Caki2 (cell line): ENCODE measurements around the gene FETUB. TPM values are rescaled to one million over a fixed set of nuclear protein-coding genes. Genes with fewer than 3 reads are reported as not detected.
A peak's percentile ranks its signal among the peaks of the same experiment; 100 is the strongest.
"Not testable (repeated sequence)": the region's sequence is repeated elsewhere in the genome, so short reads cannot be mapped to it uniquely, and the experiment has no call there.

ENCODE experiments used
- DNase-seq: peaks from one replicate; pipeline ENCODE4 v3.0.0-alpha.2; 2015; ENCODE audit warnings: low read depth
- in situ Hi-C: cut with HindIII; loops from 2 replicates; pipeline ENCODE4 v1.10.0; 2016; ENCODE audit warnings: low sequenced_read_pairs, low pct_unique_long_range_greater_than_20kb, mixed read lengths
- total RNA-seq: library from RNA; depleted of rRNA; stranded (reverse); fragments of >200 nt; shearing (Covaris generic); gene quantifications from 2 replicates; pipeline ENCODE4 v1.2.3, GENCODE V29; 2014; ENCODE audit warnings: low replicate concordance

Gene FETUB
- total RNA-seq, 1 experiment from 2014 or later = not detected

DNA sequence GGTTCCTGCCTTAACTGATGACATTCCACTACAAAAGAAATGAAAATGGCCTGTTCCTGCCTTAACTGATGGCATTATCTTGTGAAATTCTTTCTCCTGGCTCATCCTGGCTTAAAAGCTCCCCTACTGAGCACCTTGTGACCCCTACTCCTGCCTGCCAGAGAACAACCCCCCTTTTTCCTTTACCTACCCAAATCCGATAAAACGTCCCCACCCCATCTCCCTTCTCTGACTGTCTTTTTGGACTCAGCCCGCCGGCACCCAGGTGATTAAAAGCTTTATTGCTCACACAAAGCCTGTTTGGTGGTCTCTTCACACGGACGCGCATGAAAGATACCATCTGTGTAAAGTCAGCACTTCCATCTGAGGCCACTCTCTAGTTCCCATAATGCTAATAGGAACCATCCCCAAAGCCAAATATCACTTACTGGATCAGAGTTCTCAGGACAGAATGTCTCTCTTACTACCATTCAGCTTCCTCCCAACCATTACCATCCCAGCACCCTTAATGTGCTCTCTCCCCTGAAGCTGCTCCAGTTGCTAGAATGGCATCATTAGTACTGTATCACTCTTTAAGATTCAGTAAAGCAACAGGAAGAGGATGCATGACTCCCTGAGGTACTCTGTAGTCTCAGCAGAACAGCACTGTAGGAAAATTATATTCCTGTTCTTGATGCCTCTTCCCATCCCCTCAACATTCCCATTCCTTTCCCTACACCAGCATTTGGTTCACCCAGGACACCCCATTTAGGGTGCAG lies 23.3 kb downstream of the FETUB start:
- DNase-seq = no peak
- in situ Hi-C loops = no loop called here

DNA sequence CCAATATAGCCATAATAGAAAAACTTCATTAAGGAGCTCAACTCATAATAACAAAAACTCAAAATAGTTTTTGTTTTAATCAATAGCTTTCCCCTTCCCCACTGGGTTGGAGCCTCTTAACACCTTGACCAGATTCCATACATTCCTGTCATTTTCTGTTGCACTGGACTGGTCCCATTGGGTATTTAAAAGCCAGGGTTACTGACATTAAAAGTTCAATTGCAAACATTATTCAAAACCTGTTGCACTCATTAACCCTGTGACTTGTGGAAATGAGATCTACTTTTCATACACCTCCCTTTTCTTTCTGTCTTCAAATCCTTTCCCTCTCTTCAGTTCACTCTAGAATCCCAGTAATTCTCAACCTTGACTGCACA lies 23.9 kb downstream of the FETUB start:
- in situ Hi-C loops = no loop called here
- no peak for DNase-seq

DNA sequence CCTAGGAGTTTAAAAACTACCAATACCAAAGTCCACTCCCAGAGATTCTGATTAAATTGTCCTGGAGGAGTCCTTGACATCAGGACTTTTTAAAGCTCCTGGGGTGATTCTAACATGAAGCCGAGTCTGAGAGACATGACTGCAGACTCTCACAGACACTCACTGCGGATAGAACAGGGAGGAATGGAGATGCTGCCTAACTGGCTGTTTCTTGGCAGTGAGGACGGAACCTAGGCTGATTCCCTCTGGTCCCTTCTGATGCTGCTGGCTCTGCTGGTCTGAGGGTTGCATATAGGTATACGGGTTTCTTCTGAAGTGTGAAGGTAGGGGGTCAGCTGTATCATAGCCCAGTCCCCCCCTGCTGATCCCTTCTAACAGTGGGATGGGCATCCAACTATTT lies 24.3 kb downstream of the FETUB start:
- no peak for DNase-seq
- in situ Hi-C loops = no loop called here

DNA sequence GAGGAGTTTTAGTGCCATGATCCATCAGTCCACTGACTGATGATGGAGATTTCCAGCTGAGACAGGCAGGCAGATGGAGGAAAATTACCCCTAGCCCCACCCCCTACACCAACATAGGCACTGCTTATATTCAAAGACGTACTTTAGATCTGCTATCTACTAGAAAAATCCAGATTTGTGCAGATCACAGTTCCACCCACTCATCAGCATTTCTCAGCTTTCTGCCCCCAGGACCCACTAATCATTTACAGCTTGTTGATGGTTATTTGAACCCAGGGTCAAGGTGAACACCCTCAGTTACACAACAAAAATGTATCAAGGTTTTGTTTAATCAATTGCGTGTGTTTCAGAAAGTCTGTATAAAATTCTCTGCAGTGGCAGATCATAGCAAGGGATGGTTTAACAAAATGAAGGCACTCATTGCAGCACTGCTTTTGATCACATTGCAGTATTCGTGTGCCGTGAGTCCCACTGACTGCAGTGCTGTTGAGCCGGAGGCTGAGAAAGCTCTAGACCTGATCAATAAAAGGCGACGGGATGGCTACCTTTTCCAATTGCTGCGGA lies 25.5 kb downstream of the FETUB start, which contains the start of gene HRG:
HRG (plus strand) TSS at position 390 of the 564 bp plus-strand sequence; CDS start at position 408, 18 bp downstream.
- DNase-seq = no peak
- in situ Hi-C loops = no loop called here

DNA sequence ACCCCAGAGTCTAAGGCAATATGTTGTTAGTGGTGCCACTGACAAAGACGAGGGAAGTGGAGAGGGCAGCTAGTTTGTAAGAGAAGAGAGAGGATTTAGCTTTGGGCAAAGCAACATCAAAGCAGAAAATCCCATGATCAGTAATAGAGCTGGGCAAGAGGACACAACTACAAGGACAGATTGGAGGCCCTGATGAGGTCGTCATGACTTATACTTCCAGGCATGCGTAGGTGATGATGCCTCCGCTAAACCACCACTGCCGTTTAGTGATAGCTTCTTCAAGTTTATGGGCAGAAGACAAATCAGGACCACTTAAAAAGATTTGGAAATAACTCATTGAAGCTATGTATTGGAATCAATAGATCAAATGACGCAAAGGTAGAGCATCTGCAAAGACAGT lies 28.2 kb downstream of the FETUB start:
- in situ Hi-C loops = no loop called here
- no peak for DNase-seq

DNA sequence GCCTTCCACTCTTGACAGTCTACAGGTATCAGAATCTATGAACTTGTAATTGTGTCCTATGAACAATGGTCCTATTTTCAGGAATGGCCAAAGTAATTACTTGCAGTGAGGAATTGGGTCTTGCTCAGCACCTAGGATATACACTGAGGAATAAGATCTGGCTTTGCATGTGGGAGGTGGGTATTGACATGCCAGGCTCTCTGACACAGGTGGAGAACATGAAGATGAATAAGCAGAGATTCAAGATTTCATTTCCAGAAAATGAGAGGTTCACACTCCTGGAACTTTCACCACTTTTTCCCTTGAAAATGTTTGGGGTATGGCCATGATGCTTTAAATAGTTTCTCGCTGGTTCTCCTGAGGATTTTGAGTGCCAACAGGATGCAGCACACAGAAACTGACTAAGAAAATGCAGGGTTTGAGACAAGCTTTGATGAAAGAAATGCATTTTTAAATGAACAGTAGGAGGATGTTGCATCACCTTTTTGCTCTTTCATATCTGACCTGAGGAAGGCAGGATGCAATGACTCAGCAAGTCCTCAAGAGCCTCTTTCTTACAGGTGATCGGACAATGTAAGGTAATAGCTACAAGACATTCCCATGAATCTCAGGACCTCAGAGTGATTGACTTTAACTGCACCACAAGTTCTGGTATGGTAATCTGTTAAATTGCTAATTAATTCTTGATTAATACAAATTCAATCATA lies 29.3 kb downstream of the FETUB start:
- DNase-seq = peak; percentile 17
- in situ Hi-C loops = no loop called here

DNA sequence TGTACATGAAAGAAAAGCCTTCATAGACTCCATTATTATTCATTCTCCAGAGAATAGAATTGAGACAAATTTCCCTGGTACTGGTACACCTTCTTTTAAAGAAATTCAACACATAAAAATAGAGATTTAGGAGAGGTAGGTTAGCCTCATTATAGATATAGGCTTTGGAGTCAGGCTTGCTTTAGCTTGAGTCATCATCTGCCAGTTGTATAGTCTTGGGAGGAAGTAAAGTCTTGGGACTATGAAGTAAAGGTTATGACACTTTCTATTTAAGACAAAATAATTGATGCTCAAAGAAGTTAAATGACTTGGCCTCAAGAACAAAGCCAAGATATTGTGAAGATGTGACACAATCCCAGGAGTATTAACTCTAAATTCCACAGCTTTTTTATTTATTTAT lies 30.0 kb downstream of the FETUB start:
- in situ Hi-C loops = no loop called here
- DNase-seq = no peak

DNA sequence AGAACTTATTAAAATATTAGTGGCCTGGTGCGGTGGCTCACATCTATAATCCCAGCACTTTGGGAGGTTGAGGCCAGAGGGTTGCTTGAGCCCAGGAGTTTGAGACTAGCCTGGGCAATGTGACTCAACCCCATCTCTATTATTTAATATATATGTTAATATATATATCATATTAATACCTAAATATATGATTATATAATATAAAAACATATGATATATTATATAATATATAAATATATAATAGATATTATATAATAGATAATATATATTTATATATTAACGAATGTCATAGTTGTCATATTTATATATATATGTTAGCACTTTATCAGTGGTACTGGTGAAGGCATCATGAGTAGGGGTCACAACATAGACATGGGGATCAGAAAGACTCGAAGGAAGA lies 30.9 kb downstream of the FETUB start:
- in situ Hi-C loops = no loop called here
- no peak for DNase-seq

DNA sequence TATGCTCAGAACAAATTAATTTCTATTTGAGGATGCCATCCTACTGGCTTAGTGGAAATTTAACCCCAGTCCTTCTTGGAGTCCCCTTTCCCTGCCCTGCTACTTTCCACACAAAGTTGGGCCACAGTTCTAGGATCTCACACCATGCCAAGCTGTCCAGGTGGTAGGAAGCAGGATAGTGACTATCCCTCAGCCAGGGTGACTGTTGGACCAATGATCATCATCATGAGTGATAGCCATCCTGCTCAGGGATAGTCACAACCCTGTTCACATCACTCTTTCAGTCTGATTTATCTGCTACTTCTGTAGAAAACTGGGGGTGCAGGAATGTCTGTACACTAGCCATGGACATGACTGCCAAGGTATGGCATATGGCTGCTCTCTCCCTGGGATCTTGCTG lies 38.4 kb downstream of the FETUB start:
- in situ Hi-C loops = no loop called here
- DNase-seq = no peak

DNA sequence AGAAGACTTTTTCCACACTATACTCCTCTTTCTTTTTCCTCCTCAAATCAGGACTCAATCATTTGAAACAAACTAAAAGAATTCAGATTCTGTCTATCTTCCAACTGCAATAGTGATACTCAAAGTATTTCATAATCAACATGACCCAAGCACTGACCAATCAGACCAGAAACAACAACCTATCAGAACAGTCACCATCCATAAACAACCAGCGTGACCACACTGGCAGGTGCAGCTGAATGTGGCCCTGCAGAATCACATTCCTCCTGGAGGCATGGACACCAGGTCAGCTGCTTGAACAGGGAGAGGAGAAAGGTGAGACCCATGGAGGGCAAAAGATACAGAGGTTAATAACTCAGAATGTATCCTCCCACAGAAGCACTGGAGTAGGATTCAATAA lies 39.0 kb downstream of the FETUB start:
- DNase-seq = no peak
- in situ Hi-C loops = no loop called here

DNA sequence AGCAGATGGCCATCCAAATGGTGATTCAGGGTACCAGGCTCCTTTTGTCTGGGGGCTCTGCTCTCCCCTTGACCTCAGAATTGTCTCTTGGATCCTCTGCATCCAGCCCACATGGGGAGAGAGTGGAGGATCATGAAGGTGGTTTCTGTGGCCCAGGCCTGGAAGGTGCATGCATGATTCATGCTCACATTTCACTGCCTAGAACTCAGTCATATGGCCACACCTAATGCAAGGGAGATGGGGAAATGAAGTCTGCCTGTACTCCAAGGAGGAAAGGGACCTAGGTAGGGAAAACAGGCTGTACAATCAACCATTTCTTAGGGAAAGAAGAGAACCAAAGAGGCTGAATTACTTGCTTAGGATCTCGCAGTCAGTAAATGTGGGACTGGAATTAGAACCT lies 40.7 kb downstream of the FETUB start:
- no peak for DNase-seq
- in situ Hi-C loops = no loop called here

DNA sequence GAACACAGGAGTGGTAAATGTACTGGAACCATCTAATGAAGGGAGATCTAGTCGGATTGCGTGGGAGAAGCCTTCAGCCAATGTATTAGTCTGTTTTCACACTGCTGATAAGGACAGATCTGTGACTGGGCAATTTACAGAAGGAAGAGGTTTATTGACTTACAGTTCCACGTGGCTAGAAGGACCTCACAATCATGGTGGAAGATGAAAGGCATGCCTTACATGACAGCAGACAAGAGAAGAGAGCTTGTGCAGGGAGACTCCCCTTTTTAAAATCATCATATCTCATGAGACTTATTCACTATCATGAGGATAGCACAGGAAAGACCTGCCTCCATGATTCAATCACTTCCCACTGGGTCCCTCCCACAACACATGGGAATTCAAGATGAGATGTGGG lies 42.6 kb downstream of the FETUB start:
- no peak for DNase-seq
- in situ Hi-C loops = no loop called here

DNA sequence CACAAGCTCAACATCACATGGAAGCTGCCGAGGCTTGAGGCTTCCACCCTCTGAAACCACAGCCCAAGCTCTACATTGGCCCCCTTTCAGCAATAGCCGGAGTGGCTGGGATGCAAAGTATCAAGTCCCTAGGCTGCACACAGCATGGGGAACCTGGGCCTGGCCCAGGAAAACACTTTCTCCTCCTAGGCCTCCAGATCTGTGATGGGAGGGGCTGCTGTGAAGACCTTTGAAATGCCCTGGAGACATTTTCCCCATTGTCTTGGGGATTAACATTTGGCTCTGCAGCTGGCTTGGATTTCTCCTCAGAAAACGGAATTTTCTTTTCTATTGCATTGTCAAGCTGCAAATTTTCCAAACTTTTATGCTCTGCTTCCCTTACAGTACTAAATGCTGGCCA lies 43.8 kb downstream of the FETUB start:
- no peak for DNase-seq
- in situ Hi-C loops = no loop called here

DNA sequence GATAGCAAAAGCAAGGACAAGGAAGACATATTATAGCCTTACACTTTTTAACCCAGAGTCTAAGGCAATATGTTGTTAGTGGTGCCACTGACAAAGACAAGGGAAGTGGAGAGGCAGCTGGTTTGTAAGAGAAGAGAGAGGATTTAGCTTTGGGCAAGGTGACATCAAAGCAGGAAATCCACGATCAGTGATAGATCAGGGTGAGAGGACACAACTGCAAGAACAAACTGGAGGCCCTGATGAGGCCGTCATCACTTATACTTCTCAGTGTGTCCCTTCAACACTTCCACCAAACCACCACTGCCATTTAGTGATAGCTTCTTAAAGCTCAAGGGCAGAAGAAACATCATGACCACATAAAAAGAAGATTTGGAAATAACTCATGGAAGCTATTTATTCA lies 46.3 kb downstream of the FETUB start:
- in situ Hi-C loops, DNase-seq: not testable (repeated sequence)

DNA sequence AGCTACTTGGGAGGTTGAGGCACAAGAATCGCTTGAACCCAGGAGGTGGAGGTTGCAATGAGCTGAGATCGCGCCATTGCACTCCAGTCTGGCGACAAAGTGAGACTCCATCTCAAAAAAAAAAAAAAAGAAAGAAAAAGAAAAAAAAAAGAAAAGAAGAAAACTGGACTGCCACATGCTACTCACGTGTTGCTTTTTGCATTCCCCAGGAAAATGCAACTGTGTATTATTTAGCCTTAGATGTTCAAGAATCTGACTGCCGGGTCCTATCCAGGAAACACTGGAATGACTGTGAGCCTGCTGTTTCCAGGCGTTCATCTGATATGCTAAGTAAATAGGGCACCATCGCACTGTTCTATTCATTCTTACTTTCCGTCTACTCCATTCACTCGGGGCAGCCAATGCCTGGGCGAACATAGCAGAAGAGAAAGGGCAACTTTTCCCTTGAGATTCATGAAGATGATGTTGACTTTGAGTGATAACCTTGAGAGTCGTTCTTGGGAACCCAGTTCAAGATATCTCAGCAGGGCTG lies 47.0 kb downstream of the FETUB start:
- DNase-seq = no peak
- in situ Hi-C loops = no loop called here

DNA sequence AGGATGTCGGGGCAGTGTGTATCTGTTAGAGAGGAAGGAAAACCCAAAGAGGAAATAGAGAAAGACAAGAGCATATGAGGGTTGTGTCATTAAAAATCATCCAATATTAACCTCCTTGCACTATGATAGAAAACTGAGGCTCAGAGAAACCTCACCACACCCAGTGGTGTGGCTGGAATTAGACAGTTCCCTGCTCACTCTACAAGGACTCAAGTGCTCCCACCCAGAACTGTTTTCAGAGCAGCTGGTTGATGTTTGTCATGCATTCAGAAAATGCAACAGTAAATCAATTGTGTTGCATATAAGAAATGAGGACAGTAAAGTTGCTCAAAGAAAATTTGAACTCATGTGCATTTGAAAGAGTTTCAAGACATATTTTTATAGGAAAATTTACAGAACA lies 50.1 kb downstream of the FETUB start:
- DNase-seq, in situ Hi-C loops: not testable (repeated sequence)

DNA sequence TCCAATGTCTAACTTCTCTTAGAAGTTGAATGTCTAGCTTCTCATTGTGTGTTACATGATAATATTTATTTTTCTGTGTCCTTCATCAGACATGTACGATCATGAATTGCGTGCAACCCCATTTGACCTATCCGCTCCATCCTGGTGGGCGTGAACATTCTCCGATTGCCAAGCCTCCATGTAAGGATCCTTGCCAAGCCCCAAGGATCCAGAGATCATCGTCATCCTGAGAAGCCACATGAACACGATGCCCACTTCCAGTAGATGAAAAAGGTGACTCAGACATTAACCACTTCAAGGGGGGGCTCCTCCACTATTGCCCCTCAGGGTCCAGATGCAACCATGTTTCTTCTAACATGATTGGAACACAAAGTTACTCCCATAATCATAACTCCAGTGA lies 51.5 kb downstream of the FETUB start:
- in situ Hi-C loops = no loop called here

DNA sequence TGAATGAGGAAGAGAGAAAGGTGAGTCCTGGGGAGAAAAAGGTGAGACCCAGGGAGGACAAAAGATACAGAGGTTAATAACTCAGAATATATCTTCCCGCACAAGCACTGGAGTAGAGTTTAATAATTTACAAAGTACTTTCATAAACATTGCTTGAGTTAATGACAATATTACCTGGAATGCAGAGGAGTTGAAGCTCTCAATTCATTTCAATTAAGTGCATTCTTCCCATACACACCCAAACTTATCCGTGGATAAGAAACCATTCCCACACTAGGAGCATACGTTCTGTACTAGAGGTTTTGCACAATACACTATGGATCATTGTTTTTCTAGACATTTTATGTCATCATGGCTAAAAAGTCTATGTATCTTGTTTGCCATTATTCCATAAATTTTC lies 53.6 kb downstream of the FETUB start:
- peak; percentile 30 for DNase-seq
- in situ Hi-C loops = no loop called here

More for the DNA sequence above, 51.5 kb downstream of the FETUB start:
- no peak for DNase-seq

DNA sequence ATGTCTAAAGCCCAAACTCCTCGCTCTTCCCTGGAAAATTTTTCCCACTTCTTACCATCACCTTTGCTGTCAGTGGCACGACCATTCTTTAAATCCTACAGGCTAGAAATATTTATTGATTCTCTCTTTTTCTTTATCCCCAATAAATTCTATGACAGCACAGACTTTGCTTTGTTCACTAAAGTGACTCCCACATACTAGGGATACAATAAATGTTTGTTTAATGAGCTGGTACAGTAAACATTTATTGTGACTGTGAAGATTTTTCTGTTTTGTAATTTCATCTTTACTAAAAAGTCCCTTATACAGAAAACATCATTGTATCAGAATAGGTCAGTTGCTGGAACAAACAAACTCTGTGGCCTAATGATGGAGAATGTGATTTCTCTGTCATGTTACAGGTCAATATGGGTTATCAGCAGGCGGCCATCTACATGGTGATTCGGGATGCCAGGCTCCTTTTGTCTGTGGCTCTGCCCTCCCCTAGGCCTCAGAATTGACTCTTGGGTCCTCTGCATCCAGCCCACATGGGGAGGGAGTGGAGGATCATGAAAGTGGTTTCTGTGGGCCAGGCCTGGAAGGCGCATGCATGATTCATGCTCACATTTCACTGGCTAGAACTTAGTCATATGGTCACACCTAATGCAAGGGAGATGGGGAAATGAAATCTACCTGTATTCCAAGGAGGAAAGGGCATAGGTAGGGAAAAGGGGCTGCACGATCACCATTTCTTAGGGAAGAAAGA lies 54.3 kb downstream of the FETUB start:
- in situ Hi-C loops = no loop called here
- no peak for DNase-seq
